GDM1 (cell line): ENCODE data around the gene LRIG2.

Experiments used
- DNase-seq: peaks from one replicate; lab custom pipeline; 2025; lab: John Stamatoyannopoulos, UW

Gene LRIG2

GRCh38 chr1:113170519-113170918 is 97.5 kb downstream of the LRIG2 start:
- no peak for DNase-seq

- DNase-seq: no peak
These were observed 105.1 kb downstream of the LRIG2 start for GRCh38 chr1:113178106-113178505.

DNA sequence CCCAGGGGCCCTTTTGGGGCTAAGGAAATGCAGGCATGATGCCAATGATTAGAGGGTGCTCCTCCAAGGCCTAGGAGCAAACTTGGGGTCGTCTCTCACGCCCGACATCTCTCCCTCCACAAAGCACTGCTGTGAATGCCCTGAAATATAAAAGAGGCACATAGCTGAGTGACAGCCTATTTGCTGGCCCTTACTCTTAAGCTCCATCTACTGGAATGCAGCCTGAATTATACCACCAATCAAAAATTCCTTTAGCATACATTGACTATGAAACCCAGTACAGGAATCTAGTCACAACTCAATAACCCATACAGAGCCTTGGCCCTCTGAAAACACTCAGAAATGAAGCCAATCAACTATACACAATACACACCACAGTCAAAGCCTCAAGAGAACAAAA is 105.5 kb downstream of the LRIG2 start:
- DNase-seq: no peak
